LNCaP clone FGC (cell line): ENCODE results near the gene TBATA.

Experiments
- DNase-seq: peaks from one replicate; pipeline ENCODE4 v3.0.0-alpha.2; 2011; ENCODE audit warnings: low read depth
- H3K4me3 ChIP-seq: 2 replicates; pipeline ENCODE4 v1.5.1; 2011; ENCODE audit warnings: mild to moderate bottlenecking, low read depth, low read length, control low read depth
- CTCF ChIP-seq: IDR thresholded peaks from 2 replicates; pipeline ENCODE4 v1.5.1; 2012; ENCODE audit warnings: mild to moderate bottlenecking; ENCODE audit not compliant: control insufficient read depth, insufficient read depth; ENCODE audit errors: extremely low read depth

Gene TBATA

GRCh38 chr10:70743879-70744278 is 41.3 kb downstream of the TBATA start:
- no peak for TF ChIP-seq CTCF
- DNase-seq, result no peak
- H3K4me3 ChIP-seq, result no peak overlapping the region

- TF ChIP-seq CTCF, result no peak
- no peak for DNase-seq
- no peak overlapping the region for H3K4me3 ChIP-seq
Measured at GRCh38 chr10:70743430-70743788, 41.8 kb downstream of the TBATA start.

- DNase-seq, result no peak
- no peak overlapping the region for H3K4me3 ChIP-seq
- TF ChIP-seq CTCF, result no peak
Measured at GRCh38 chr10:70742537-70743429, 42.4 kb downstream of the TBATA start.

DNA sequence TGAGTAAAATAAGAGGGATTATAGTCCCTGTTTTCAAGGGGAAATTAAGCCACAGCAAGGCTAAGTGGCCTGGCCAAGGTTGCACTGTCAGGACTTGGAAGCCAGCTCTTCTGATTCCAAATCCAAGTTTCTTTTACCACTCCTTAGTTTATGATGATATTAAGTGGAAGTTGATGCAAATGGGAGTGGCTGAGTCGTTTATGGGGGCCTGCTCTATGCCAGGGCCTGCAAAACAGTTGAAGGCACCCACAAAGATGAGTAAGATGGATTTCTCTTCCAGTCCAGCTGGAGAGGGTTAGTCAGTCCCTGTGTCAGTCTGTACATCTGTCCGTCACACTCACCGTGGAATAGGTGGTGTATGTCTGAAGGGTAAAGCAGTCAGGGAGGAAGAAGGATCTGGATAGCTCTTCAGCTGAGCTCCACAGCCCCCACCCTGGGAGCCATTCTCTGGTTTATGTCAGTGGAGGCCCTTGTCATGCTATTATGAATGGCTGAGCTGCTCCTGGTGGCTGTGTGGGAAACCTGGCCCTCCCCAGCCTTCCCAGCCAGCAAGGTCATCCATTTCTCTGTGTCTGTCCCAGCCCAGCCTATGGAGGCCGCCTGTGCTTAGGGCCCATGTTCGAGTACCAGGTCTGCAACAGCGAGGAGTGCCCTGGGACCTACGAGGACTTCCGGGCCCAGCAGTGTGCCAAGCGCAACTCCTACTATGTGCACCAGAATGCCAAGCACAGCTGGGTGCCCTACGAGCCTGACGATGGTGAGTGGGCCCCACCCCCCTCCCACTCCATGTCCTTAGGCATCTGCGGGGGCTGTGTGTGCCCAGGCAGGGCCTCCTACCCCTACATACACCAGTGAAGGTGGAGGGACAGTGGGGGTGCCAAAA is 44.5 kb downstream of the TBATA start:
- H3K4me3 ChIP-seq, result no peak overlapping the region
- TF ChIP-seq CTCF, result no peak
- no peak for DNase-seq

GRCh38 chr10:70738761-70739121 is 46.4 kb downstream of the TBATA start:
- no peak overlapping the region for H3K4me3 ChIP-seq
- no peak for TF ChIP-seq CTCF
- DNase-seq, result no peak

DNA sequence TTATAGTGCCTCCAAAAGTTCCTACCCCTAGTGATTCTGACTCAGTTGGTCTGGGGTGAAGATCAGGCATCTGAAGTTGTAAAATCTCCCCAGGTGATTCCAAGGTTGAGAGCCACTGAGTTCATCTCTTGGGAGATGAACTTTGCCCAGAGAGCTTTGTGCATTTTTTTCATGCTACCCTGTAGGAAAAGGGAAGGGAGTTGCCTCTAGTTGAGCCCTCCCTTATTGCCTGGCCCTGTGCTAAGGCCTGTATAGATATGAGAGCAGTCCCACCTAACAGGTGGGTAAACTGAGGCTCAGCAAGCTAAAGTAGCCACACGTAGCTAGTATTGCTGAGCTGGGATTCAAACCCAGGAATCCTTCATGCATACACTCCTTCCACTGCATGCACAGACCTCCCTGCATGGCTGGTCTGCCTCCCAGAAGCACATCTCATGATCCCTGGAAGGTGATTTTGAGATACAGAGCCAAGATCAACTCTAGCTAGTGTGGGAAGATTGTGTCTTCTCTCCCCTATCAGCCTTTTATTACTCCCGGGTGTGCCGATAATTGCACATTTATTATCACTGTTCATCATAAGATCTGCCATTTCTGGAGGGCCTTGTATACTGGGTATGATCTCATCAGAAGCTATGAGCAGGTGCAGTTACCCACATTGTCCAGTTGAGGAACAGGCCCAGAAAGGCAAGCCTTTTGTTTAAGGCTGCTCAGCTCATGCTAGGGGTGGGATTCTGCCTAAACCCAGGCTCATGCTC is 47.0 kb downstream of the TBATA start:
- DNase-seq, result no peak
- no peak for TF ChIP-seq CTCF
- H3K4me3 ChIP-seq, result no peak overlapping the region
